HepG2 (cell line): Measurements from ENCODE around the gene WDR54. TPM values are rescaled to one million over a fixed set of nuclear protein-coding genes. Genes with fewer than 3 reads are reported as not detected.
A peak's percentile ranks its signal among the peaks of the same experiment; 100 is the strongest.

Source experiments
- DR1 ChIP-seq: sonication (generic); formaldehyde crosslinking; IDR thresholded peaks from 2 replicates; pipeline ENCODE4 v1.8.0; 2021; ENCODE audit warnings: mild to moderate bottlenecking, missing genetic modification reagents, inconsistent platforms
- FOXO4 ChIP-seq: sonication (generic); formaldehyde crosslinking; conservative IDR thresholded peaks from 2 replicates; pipeline ENCODE4 v1.8.1; 2023; ENCODE audit warnings: missing genetic modification reagents
- FOXP4 ChIP-seq: sonication (generic); formaldehyde crosslinking; IDR thresholded peaks from 2 replicates; pipeline ENCODE4 v1.4.0; 2020; ENCODE audit warnings: missing genetic modification reagents
- GPBP1L1 ChIP-seq: sonication (generic); formaldehyde crosslinking; IDR thresholded peaks from 2 replicates; pipeline ENCODE4 v1.5.0; 2020; ENCODE audit warnings: mild to moderate bottlenecking, missing genetic modification reagents
- GTF2F1 ChIP-seq: fragments of 150-350 bp; IDR thresholded peaks from 2 replicates; pipeline ENCODE4 v1.6.1; 2014; ENCODE audit warnings: low read length
- KDM4B ChIP-seq: sonication (generic); formaldehyde crosslinking; IDR thresholded peaks from 2 replicates; pipeline ENCODE4 v1.4.0; 2020; ENCODE audit warnings: missing genetic modification reagents
- MAFF ChIP-seq: IDR thresholded peaks from 2 replicates; pipeline ENCODE4 v1.6.1; 2011; ENCODE audit warnings: low read depth, low read length, improper control_type of control experiment
- MED1 ChIP-seq: sonication (generic); formaldehyde crosslinking; IDR thresholded peaks from 2 replicates; pipeline ENCODE4 v1.4.0; 2020; ENCODE audit warnings: missing genetic modification reagents
- MYNN ChIP-seq: sonication (generic); formaldehyde crosslinking; IDR thresholded peaks from 2 replicates; pipeline ENCODE4 v1.4.0; 2020; ENCODE audit warnings: mild to moderate bottlenecking, low read depth, missing genetic modification reagents
- RARG ChIP-seq: sonication (generic); formaldehyde crosslinking; IDR thresholded peaks from 2 replicates; pipeline ENCODE4 v1.4.0; 2020; ENCODE audit warnings: low read depth, mild to moderate bottlenecking, missing genetic modification reagents
- SALL1 ChIP-seq: sonication (generic); formaldehyde crosslinking; IDR thresholded peaks from 2 replicates; pipeline ENCODE4 v1.8.0; 2022; ENCODE audit warnings: mild to moderate bottlenecking, missing genetic modification reagents
- SMARCE1 ChIP-seq: fragments of 450-650 bp; IDR thresholded peaks from 2 replicates; pipeline ENCODE4 v1.6.1; 2017; ENCODE audit warnings: borderline replicate concordance
- SP5 ChIP-seq: IDR thresholded peaks from 2 replicates; pipeline ENCODE4 v1.6.1; 2016; ENCODE audit warnings: low read depth, borderline replicate concordance
- ZBTB8A ChIP-seq: sonication (generic); formaldehyde crosslinking; IDR thresholded peaks from 2 replicates; pipeline ENCODE4 v1.4.0; 2020; ENCODE audit warnings: mild to moderate bottlenecking, low read depth, missing genetic modification reagents, borderline replicate concordance
- ZKSCAN8 ChIP-seq: IDR thresholded peaks from 2 replicates; pipeline ENCODE4 v1.6.1; 2016; ENCODE audit warnings: borderline replicate concordance, missing genetic modification reagents, missing compliant biosample characterization
- ZNF224 ChIP-seq: sonication (generic); formaldehyde crosslinking; IDR thresholded peaks from 2 replicates; pipeline ENCODE4 v1.5.0; 2020; ENCODE audit warnings: mild to moderate bottlenecking, missing genetic modification reagents
- ZNF331 ChIP-seq: sonication (generic); formaldehyde crosslinking; IDR thresholded peaks from 2 replicates; pipeline ENCODE4 v1.4.0; 2020; ENCODE audit warnings: missing genetic modification reagents
- ZNF367 ChIP-seq: sonication (generic); formaldehyde crosslinking; IDR thresholded peaks from 2 replicates; pipeline ENCODE4 v1.4.0; 2020; ENCODE audit warnings: missing genetic modification reagents, borderline replicate concordance
- ZNF660 ChIP-seq: sonication (generic); formaldehyde crosslinking; IDR thresholded peaks from 2 replicates; pipeline ENCODE4 v1.5.1; 2020; ENCODE audit warnings: mild to moderate bottlenecking, low read depth, missing genetic modification reagents, borderline replicate concordance
- ZNF792 ChIP-seq: IDR thresholded peaks from 2 replicates; pipeline ENCODE4 v1.6.1; 2016
- polyA plus RNA-seq, 8 experiments: library from polyadenylated mRNA; depleted of rRNA in 3 of 8; stranded (reverse) in 7 of 8; unstranded in 1 of 8; fragments of >200 nt; fragmentation: Illumina TruSeq in 4 of 8; extraction: Trizol in 4 of 8; gene quantifications; 2 replicates each; pipeline versions ENCODE4 v1.2.1 to v1.2.3, GENCODE V29; 2011 to 2016; ENCODE audit warnings: low read depth in 4 of 8, missing spikeins in 1 of 8, mixed read lengths in 1 of 8; ENCODE audit not compliant: insufficient read depth in 1 of 8
- total RNA-seq, 5 experiments: library from RNA; depleted of rRNA; stranded (reverse); fragments of >200 nt; fragmentation: Illumina TruSeq; extraction: Trizol; gene quantifications; 2 replicates each; pipeline ENCODE4 v1.2.3, GENCODE V29; 2016; ENCODE audit warnings: low read depth in 1 of 5
- TF ChIP-seq, protein P1 (sequence below): sonication (generic); formaldehyde crosslinking; IDR thresholded peaks from 2 replicates; pipeline ENCODE4 v1.8.0; 2022; ENCODE audit warnings: mild to moderate bottlenecking, missing genetic modification reagents
- TF ChIP-seq, protein P2 (sequence below): sonication (generic); formaldehyde crosslinking; IDR thresholded peaks from 2 replicates; pipeline ENCODE4 v1.5.0; 2020; ENCODE audit warnings: mild to moderate bottlenecking, missing genetic modification reagents

The WDR54 gene
- total and polyA plus RNA-seq, 2 of the 13 experiments (the other 11 are each of a cell fraction or from before 2014, with no cell fraction given), result 2.0 to 17.3 TPM

- TF ChIP-seq FOXP4 (CRISPR knock-in tag) (no peak; the same call in 1 of the 2 replicates), ZNF660 (CRISPR knock-in tag) (no peak), ZNF224 (CRISPR knock-in tag) (no peak; the same call in 1 of the 2 replicates), GPBP1L1 (no peak), ZNF331 (CRISPR knock-in tag) (peak; percentile 83), MYNN (CRISPR knock-in tag) (no peak), KDM4B (CRISPR knock-in tag) (no peak; the same call in 1 of the 2 replicates), ZNF367 (CRISPR knock-in tag) (no peak), GTF2F1 (no peak; the same call in 1 of the 2 replicates), SP5 (CRISPR knock-in tag) (peak; percentile 69), FOXO4 (CRISPR knock-in tag) (no peak), SALL1 (CRISPR knock-in tag) (peak; percentile 89), RARG (CRISPR knock-in tag) (no peak), ZNF792 (CRISPR knock-in tag) (no peak; the same call in none of the 2 replicates), ZBTB8A (no peak), MAFF (no peak), DR1 (CRISPR knock-in tag) (peak; percentile 57), ZKSCAN8 (CRISPR knock-in tag) (no peak), SMARCE1 (no peak), MED1 (peak; percentile 40; the same call in 1 of the 2 replicates)
- TF ChIP-seq, protein P1, sequence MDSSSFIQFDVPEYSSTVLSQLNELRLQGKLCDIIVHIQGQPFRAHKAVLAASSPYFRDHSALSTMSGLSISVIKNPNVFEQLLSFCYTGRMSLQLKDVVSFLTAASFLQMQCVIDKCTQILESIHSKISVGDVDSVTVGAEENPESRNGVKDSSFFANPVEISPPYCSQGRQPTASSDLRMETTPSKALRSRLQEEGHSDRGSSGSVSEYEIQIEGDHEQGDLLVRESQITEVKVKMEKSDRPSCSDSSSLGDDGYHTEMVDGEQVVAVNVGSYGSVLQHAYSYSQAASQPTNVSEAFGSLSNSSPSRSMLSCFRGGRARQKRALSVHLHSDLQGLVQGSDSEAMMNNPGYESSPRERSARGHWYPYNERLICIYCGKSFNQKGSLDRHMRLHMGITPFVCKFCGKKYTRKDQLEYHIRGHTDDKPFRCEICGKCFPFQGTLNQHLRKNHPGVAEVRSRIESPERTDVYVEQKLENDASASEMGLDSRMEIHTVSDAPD, result 0 out of 2 replicates have a peak, but pooled peaks have one; percentile 47
- TF ChIP-seq, protein P2, sequence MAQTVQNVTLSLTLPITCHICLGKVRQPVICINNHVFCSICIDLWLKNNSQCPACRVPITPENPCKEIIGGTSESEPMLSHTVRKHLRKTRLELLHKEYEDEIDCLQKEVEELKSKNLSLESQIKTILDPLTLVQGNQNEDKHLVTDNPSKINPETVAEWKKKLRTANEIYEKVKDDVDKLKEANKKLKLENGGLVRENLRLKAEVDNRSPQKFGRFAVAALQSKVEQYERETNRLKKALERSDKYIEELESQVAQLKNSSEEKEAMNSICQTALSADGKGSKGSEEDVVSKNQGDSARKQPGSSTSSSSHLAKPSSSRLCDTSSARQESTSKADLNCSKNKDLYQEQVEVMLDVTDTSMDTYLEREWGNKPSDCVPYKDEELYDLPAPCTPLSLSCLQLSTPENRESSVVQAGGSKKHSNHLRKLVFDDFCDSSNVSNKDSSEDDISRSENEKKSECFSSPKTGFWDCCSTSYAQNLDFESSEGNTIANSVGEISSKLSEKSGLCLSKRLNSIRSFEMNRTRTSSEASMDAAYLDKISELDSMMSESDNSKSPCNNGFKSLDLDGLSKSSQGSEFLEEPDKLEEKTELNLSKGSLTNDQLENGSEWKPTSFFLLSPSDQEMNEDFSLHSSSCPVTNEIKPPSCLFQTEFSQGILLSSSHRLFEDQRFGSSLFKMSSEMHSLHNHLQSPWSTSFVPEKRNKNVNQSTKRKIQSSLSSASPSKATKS (CRISPR knock-in tag), result no peak
Measured at GRCh38 chr2:74391580-74392448, 29.7 kb upstream of the WDR54 start (continued).
